HEK293 (cell line): ENCODE data around the gene DUSP14.
A peak's percentile ranks its signal among the peaks of the same experiment; 100 is the strongest.

ENCODE experiments used
- CTCF ChIA-PET: fragments of 350-600 bp; formaldehyde crosslinking; extraction: SDS; loops from one replicate; lab custom pipeline; 2021; ENCODE audit warnings: antibody characterized with exemption; lab: Yijun Ruan, JAX
- POLR2A ChIA-PET: fragments of 300-600 bp; formaldehyde crosslinking; extraction: SDS; loops from one replicate; lab custom pipeline; 2020; ENCODE audit warnings: antibody characterized with exemption, inconsistent platforms; lab: Yijun Ruan, JAX
- H3K27ac ChIP-seq: fragments of 200-500 bp; sonication (Bioruptor generic); 2 replicates; pipeline ENCODE4 v1.5.1; 2014; ENCODE audit warnings: low read depth, low read length, control low read depth, inconsistent platforms; ENCODE audit errors: extremely low read depth
- H3K36me3 ChIP-seq, 2 experiments: fragments of 200-500 bp in 1 of 2; sonication (Bioruptor generic) in 1 of 2; 1 replicate in 1 of 2; 2 replicates in 1 of 2; pipeline ENCODE4 v1.5.1; 2014 to 2017; ENCODE audit warnings: inconsistent platforms in 2 of 2, low read length in 2 of 2; ENCODE audit not compliant: control insufficient read depth in 2 of 2, insufficient read depth in 1 of 2
- H3K4me1 ChIP-seq: fragments of 200-500 bp; sonication (Bioruptor generic); 2 replicates; pipeline ENCODE4 v1.5.1; 2014; ENCODE audit warnings: mild to moderate bottlenecking, low read length, inconsistent platforms; ENCODE audit not compliant: control insufficient read depth, insufficient read depth
- H3K4me3 ChIP-seq: 2 replicates; pipeline ENCODE4 v1.5.1; 2011; ENCODE audit warnings: low read depth, mild to moderate bottlenecking, control low read depth, low read length, moderate library complexity
- H3K9me3 ChIP-seq: fragments of 200-500 bp; sonication (Bioruptor generic); 2 replicates; pipeline ENCODE4 v1.5.1; 2014; ENCODE audit warnings: low read depth, low read length, inconsistent platforms; ENCODE audit not compliant: control insufficient read depth, insufficient read depth
- EGR2 ChIP-seq: fragments of 450-650 bp; formaldehyde crosslinking; IDR thresholded peaks from 2 replicates; pipeline ENCODE4 v1.5.1; 2016; ENCODE audit warnings: low read depth, missing biosample characterization, missing genetic modification characterization
- HIC1 ChIP-seq: fragments of 450-650 bp; formaldehyde crosslinking; IDR thresholded peaks from 2 replicates; pipeline ENCODE4 v1.5.1; 2016; ENCODE audit warnings: missing biosample characterization, missing genetic modification characterization
- PRDM1 ChIP-seq: fragments of 450-650 bp; formaldehyde crosslinking; IDR thresholded peaks from 2 replicates; pipeline ENCODE4; 2016; ENCODE audit warnings: missing biosample characterization, missing genetic modification characterization
- SP3 ChIP-seq: fragments of 450-650 bp; formaldehyde crosslinking; IDR thresholded peaks from 2 replicates; pipeline ENCODE4 v1.5.1; 2016; ENCODE audit warnings: missing biosample characterization, missing genetic modification characterization
- ZBTB11 ChIP-seq: fragments of 450-650 bp; formaldehyde crosslinking; conservative IDR thresholded peaks from 2 replicates; pipeline ENCODE4 v1.5.1; 2016; ENCODE audit warnings: low read depth, missing biosample characterization, missing genetic modification characterization
- ZBTB20 ChIP-seq: fragments of 450-650 bp; formaldehyde crosslinking; IDR thresholded peaks from 2 replicates; pipeline ENCODE4 v1.5.1; 2016; ENCODE audit warnings: missing biosample characterization, missing genetic modification characterization
- ZFHX2 ChIP-seq: fragments of 450-650 bp; formaldehyde crosslinking; conservative IDR thresholded peaks from 2 replicates; pipeline ENCODE4 v1.5.1; 2016; ENCODE audit warnings: missing biosample characterization, missing genetic modification characterization
- ZIC2 ChIP-seq: fragments of 450-650 bp; formaldehyde crosslinking; IDR thresholded peaks from 2 replicates; pipeline ENCODE4 v1.5.1; 2016; ENCODE audit warnings: missing biosample characterization, missing genetic modification characterization
- ZNF341 ChIP-seq: fragments of 450-650 bp; formaldehyde crosslinking; IDR thresholded peaks from 2 replicates; pipeline ENCODE4; 2016; ENCODE audit warnings: low read depth, missing biosample characterization, missing genetic modification characterization
- ZNF561 ChIP-seq: fragments of 450-650 bp; IDR thresholded peaks from 2 replicates; pipeline ENCODE4 v1.5.1; 2018; ENCODE audit warnings: missing biosample characterization, missing genetic modification characterization, borderline replicate concordance
- ZNF585B ChIP-seq: fragments of 450-650 bp; formaldehyde crosslinking; IDR thresholded peaks from 2 replicates; pipeline ENCODE4 v1.5.1; 2016; ENCODE audit warnings: missing biosample characterization, missing genetic modification characterization
- ZXDB ChIP-seq: fragments of 450-650 bp; formaldehyde crosslinking; IDR thresholded peaks from 2 replicates; pipeline ENCODE4 v1.5.1; 2016; ENCODE audit warnings: missing biosample characterization, missing genetic modification characterization
- TF ChIP-seq, protein P1 (sequence below): fragments of 450-650 bp; formaldehyde crosslinking; conservative IDR thresholded peaks from 2 replicates; pipeline ENCODE4 v1.5.1; 2016; ENCODE audit warnings: low read depth, missing biosample characterization, missing genetic modification characterization
- TF ChIP-seq, protein P2 (sequence below): fragments of 450-650 bp; IDR thresholded peaks from 2 replicates; pipeline ENCODE4 v1.5.1; 2018; ENCODE audit warnings: missing biosample characterization, mild to moderate bottlenecking, missing genetic modification characterization
- TF ChIP-seq, protein P3 (sequence below): fragments of 450-650 bp; formaldehyde crosslinking; IDR thresholded peaks from 2 replicates; pipeline ENCODE4 v1.5.1; 2016; ENCODE audit warnings: missing biosample characterization, missing genetic modification characterization
- TF ChIP-seq, protein P4 (sequence below): fragments of 450-650 bp; formaldehyde crosslinking; optimal IDR thresholded peaks from 2 replicates; pipeline ENCODE3; 2016; ENCODE audit warnings: missing biosample characterization, mild to moderate bottlenecking, missing genetic modification characterization

The DUSP14 gene

DNA sequence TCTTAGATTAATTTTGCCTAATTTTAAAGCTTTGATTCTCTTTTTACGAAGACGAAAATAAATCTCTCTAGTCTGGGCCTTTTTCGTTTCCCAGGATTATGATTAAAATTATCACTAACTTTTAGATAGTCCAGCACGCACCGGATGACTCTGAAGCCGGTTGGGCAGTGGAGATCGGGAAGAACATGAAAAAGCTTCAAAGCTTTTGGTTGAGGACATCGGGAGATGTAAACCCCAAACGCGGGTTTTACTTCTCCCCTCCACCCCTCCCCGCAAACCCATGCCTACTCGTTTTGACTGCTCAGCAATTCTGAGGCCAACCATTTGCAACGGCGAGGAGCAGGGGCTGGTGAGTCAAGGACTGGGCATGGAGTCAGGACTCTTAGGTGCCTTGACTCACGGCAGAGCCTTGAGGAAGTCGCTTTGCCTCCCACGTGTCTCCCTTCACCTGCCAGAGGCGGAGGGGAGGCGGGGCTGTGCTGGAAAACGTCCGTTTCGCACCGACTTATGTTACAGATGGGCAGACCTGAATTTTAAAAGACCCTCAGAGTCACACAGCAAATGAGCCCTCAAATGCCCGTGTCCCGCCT is 989 bp upstream of the DUSP14 start (continued):
- TF ChIP-seq, protein P1, sequence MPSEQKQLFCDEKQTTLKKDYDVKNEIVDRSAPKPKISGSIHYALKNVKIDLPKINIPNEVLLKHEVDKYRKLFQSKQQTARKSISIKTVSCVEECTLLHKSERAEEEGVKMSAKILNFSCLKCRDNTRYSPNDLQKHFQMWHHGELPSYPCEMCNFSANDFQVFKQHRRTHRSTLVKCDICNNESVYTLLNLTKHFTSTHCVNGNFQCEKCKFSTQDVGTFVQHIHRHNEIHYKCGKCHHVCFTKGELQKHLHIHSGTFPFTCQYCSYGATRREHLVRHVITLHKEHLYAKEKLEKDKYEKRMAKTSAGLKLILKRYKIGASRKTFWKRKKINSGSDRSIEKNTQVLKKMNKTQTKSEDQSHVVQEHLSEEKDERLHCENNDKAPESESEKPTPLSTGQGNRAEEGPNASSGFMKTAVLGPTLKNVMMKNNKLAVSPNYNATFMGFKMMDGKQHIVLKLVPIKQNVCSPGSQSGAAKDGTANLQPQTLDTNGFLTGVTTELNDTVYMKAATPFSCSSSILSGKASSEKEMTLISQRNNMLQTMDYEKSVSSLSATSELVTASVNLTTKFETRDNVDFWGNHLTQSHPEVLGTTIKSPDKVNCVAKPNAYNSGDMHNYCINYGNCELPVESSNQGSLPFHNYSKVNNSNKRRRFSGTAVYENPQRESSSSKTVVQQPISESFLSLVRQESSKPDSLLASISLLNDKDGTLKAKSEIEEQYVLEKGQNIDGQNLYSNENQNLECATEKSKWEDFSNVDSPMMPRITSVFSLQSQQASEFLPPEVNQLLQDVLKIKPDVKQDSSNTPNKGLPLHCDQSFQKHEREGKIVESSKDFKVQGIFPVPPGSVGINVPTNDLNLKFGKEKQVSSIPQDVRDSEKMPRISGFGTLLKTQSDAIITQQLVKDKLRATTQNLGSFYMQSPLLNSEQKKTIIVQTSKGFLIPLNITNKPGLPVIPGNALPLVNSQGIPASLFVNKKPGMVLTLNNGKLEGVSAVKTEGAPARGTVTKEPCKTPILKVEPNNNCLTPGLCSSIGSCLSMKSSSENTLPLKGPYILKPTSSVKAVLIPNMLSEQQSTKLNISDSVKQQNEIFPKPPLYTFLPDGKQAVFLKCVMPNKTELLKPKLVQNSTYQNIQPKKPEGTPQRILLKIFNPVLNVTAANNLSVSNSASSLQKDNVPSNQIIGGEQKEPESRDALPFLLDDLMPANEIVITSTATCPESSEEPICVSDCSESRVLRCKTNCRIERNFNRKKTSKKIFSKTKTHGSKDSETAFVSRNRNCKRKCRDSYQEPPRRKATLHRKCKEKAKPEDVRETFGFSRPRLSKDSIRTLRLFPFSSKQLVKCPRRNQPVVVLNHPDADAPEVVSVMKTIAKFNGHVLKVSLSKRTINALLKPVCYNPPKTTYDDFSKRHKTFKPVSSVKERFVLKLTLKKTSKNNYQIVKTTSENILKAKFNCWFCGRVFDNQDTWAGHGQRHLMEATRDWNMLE (tag by site-specific recombination) = no peak
- peak; percentile 88 for TF ChIP-seq ZNF341
- TF ChIP-seq ZNF585B (tag by site-specific recombination) = no peak
- TF ChIP-seq SP3 (tag by site-specific recombination) = peak; percentile 42; the same call in 1 of the 2 replicates
- peak; percentile 36 for TF ChIP-seq ZXDB (tag by site-specific recombination)
- TF ChIP-seq, all 188 proteins: peak for 13

- CTCF ChIA-PET = interaction anchor here (0.7 to 1.4 kb wide), 4 partner anchors 9 to 37 kb away, joined by 3 to 4 read pairs (median 4); no protein-coding TSS in a partner anchor
- POLR2A ChIA-PET = interaction anchor here (0.6 to 2.0 kb wide), 9 partner anchors 9 to 131 kb away, joined by 3 to 8 read pairs (median 4); partner anchors contain the start of genes ACACA, SYNRG and TADA2A
- peak overlapping the region; percentile 65 for H3K27ac ChIP-seq
- peaks cover 22% of the 10 kb centered on the region for H3K4me1 ChIP-seq
- no peaks in the 10 kb centered on the region for H3K9me3 ChIP-seq
- H3K36me3 ChIP-seq = no peaks in the 10 kb centered on the region
- H3K4me3 ChIP-seq = peak overlapping the region; percentile 74
- TF ChIP-seq, protein P2, sequence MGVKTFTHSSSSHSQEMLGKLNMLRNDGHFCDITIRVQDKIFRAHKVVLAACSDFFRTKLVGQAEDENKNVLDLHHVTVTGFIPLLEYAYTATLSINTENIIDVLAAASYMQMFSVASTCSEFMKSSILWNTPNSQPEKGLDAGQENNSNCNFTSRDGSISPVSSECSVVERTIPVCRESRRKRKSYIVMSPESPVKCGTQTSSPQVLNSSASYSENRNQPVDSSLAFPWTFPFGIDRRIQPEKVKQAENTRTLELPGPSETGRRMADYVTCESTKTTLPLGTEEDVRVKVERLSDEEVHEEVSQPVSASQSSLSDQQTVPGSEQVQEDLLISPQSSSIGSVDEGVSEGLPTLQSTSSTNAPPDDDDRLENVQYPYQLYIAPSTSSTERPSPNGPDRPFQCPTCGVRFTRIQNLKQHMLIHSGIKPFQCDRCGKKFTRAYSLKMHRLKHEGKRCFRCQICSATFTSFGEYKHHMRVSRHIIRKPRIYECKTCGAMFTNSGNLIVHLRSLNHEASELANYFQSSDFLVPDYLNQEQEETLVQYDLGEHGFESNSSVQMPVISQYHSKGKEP (tag by site-specific recombination) = no peak
- peak; percentile 38; the same call in 1 of the 2 replicates for TF ChIP-seq ZIC2 (tag by site-specific recombination)
- TF ChIP-seq, protein P3, sequence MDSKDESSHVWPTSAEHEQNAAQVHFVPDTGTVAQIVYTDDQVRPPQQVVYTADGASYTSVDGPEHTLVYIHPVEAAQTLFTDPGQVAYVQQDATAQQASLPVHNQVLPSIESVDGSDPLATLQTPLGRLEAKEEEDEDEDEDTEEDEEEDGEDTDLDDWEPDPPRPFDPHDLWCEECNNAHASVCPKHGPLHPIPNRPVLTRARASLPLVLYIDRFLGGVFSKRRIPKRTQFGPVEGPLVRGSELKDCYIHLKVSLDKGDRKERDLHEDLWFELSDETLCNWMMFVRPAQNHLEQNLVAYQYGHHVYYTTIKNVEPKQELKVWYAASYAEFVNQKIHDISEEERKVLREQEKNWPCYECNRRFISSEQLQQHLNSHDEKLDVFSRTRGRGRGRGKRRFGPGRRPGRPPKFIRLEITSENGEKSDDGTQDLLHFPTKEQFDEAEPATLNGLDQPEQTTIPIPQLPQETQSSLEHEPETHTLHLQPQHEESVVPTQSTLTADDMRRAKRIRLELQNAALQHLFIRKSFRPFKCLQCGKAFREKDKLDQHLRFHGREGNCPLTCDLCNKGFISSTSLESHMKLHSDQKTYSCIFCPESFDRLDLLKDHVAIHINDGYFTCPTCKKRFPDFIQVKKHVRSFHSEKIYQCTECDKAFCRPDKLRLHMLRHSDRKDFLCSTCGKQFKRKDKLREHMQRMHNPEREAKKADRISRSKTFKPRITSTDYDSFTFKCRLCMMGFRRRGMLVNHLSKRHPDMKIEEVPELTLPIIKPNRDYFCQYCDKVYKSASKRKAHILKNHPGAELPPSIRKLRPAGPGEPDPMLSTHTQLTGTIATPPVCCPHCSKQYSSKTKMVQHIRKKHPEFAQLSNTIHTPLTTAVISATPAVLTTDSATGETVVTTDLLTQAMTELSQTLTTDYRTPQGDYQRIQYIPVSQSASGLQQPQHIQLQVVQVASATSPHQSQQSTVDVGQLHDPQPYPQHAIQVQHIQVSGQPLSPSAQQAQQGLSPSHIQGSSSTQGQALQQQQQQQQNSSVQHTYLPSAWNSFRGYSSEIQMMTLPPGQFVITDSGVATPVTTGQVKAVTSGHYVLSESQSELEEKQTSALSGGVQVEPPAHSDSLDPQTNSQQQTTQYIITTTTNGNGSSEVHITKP (tag by site-specific recombination) = peak; percentile 59
- TF ChIP-seq ZBTB11 = no peak
- 0 out of 2 replicates have a peak, but pooled peaks have one; percentile 13 for TF ChIP-seq ZBTB20 (tag by site-specific recombination)
- 0 out of 2 replicates have a peak, but pooled peaks have one; percentile 16 for TF ChIP-seq ZNF561 (tag by site-specific recombination)
- TF ChIP-seq PRDM1 (tag by site-specific recombination) = no peak
- TF ChIP-seq, protein P4, sequence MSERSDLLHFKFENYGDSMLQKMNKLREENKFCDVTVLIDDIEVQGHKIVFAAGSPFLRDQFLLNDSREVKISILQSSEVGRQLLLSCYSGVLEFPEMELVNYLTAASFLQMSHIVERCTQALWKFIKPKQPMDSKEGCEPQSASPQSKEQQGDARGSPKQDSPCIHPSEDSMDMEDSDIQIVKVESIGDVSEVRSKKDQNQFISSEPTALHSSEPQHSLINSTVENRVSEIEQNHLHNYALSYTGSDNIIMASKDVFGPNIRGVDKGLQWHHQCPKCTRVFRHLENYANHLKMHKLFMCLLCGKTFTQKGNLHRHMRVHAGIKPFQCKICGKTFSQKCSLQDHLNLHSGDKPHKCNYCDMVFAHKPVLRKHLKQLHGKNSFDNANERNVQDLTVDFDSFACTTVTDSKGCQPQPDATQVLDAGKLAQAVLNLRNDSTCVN (tag by site-specific recombination) = peak; percentile 55
- peak; percentile 74 for TF ChIP-seq EGR2
- TF ChIP-seq ZFHX2 = peak; percentile 93
- peak; percentile 72 for TF ChIP-seq HIC1 (tag by site-specific recombination)
These were observed 414 bp downstream of the DUSP14 start for GRCh38 chr17:37490022-37490587.
